PC-9 (cell line): ENCODE results near the gene LMO7. TPM values are rescaled to one million over a fixed set of nuclear protein-coding genes. Genes with fewer than 3 reads are reported as not detected.

Experiments
- BruUV-seq: library from RNA; stranded (reverse); fragments of 400-500 nt; replicated peaks from 2 replicates; lab custom pipeline; 2021; lab: Mats Ljungman, UMichigan
- CTCF ChIA-PET: fragments of 300-600 bp; sonication (Branson Sonifier 250); formaldehyde crosslinking; loops from one replicate; lab custom pipeline; 2022; ENCODE audit warnings: antibody characterized with exemption; lab: Charles Lee
- POLR2A ChIA-PET: fragments of 300-600 bp; sonication (Branson Sonifier 250); formaldehyde crosslinking; loops from one replicate; lab custom pipeline; 2022; ENCODE audit warnings: antibody characterized with exemption; ENCODE audit not compliant: unreplicated experiment; lab: Charles Lee
- DNase-seq, 2 experiments: peaks; one replicate each; pipeline versions ENCODE4 v3.0.0 to v3.0.0-alpha.2; 2015 to 2022; ENCODE audit warnings: mixed read lengths in 1 of 2
- H2AFZ ChIP-seq: fragments of 200-600 bp; sonication (generic); 2 replicates; pipeline ENCODE4 v1.8.1; 2017; ENCODE audit warnings: antibody characterized with exemption
- H3F3A ChIP-seq: fragments of 200-600 bp; sonication (generic); 2 replicates; pipeline ENCODE4 v1.8.1; 2017; ENCODE audit warnings: antibody characterized with exemption, mild to moderate bottlenecking, low read depth; ENCODE audit not compliant: insufficient read depth
- H3K27ac ChIP-seq: fragments of 200-600 bp; sonication (generic); 2 replicates; pipeline ENCODE4 v1.6.1; 2016; ENCODE audit warnings: mixed run types
- H3K27me3 ChIP-seq: fragments of 200-600 bp; sonication (generic); 2 replicates; pipeline ENCODE4 v1.6.1; 2016; ENCODE audit warnings: low read depth, mixed run types; ENCODE audit not compliant: insufficient read depth
- H3K36me3 ChIP-seq: fragments of 200-600 bp; sonication (generic); 2 replicates; pipeline ENCODE4 v1.6.1; 2016; ENCODE audit warnings: low read depth, mixed run types
- H3K4me1 ChIP-seq: fragments of 200-600 bp; sonication (generic); replicated peaks from 2 replicates; pipeline ENCODE4 v1.6.1; 2016; ENCODE audit warnings: mixed run types; ENCODE audit not compliant: insufficient read depth
- H3K4me2 ChIP-seq: fragments of 200-600 bp; sonication (generic); 2 replicates; pipeline ENCODE4 v1.6.1; 2017; ENCODE audit warnings: mixed run types
- H3K4me3 ChIP-seq: fragments of 200-600 bp; sonication (generic); 2 replicates; pipeline ENCODE4 v1.6.1; 2016; ENCODE audit warnings: mixed run types
- H3K79me2 ChIP-seq: fragments of 200-600 bp; sonication (generic); 2 replicates; pipeline ENCODE4 v1.6.1; 2017; ENCODE audit warnings: low read depth, mixed run types
- H3K9me2 ChIP-seq: fragments of 200-600 bp; sonication (generic); 2 replicates; pipeline ENCODE4 v1.8.1; 2017; ENCODE audit warnings: mild to moderate bottlenecking; ENCODE audit not compliant: insufficient read depth
- H3K9me3 ChIP-seq: fragments of 200-600 bp; sonication (generic); 2 replicates; pipeline ENCODE4 v1.8.1; 2016; ENCODE audit warnings: low read depth; ENCODE audit not compliant: insufficient read depth
- H4K20me1 ChIP-seq: fragments of 200-600 bp; sonication (generic); 2 replicates; pipeline ENCODE4 v1.8.1; 2017; ENCODE audit not compliant: insufficient read depth
- EZH2 ChIP-seq: fragments of 200-600 bp; sonication (generic); IDR thresholded peaks from 2 replicates; pipeline ENCODE4 v1.8.0; 2017; ENCODE audit warnings: antibody characterized with exemption, low read depth
- intact Hi-C: fragments of 100-400 bp; cut with micrococcal nuclease; formaldehyde crosslinking; loops from one replicate; pipeline ENCODE4 v1.10.0; 2022; ENCODE audit not compliant: unreplicated experiment
- total RNA-seq: library from RNA; stranded (reverse); gene quantifications from 2 replicates; pipeline ENCODE4 v1.2.3, GENCODE V29; 2021
- TF ChIP-seq, protein P1 (sequence below): fragments of 200-600 bp; sonication (generic); conservative IDR thresholded peaks from 2 replicates; pipeline ENCODE4 v1.6.1; 2017; ENCODE audit warnings: mixed run types, antibody characterized with exemption, mild to moderate bottlenecking, moderate library complexity

LMO7 gene
- total RNA-seq, 1 experiment from 2014 or later = 93.0 TPM

DNA sequence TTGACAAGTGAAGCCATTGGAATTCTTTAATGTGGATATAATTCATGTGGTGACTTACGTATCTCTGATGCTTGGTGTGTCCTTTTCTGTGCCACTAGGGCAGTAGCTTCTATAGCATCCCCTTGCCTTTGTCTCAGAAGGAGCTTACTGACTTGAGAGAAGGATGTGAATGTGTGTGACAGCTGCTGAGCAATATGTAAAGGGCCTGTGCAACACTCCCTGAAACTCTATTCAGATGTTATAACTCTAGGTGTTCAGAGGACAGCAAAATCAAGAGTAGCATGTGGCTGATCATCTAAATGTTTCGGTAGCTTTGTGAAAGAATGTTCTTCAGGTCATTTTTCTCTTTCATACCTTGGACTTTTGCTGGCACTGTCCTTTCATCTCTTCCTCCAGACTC lies 189.5 kb downstream of the LMO7 start:
- no TSS peak for BruUV-seq
- H3K4me2 ChIP-seq = no peak overlapping the region
- H4K20me1 ChIP-seq = no peaks in the 10 kb centered on the region
- no peaks in the 10 kb centered on the region for H3K9me3 ChIP-seq
- CTCF ChIA-PET = interaction anchor here (0.6 kb wide), 1 partner anchor 716 kb away, joined by 3 read pairs; no protein-coding TSS in a partner anchor
- POLR2A ChIA-PET = no interaction called here
- no peaks in the 10 kb centered on the region for H3F3A ChIP-seq
- H2AFZ ChIP-seq = no peak overlapping the region
- no peaks in the 10 kb centered on the region for H3K79me2 ChIP-seq
- no peak for DNase-seq
- no peaks in the 10 kb centered on the region for H3K4me1 ChIP-seq
- H3K4me3 ChIP-seq = no peak overlapping the region
- no peak for TF ChIP-seq EZH2
- TF ChIP-seq, protein P1, sequence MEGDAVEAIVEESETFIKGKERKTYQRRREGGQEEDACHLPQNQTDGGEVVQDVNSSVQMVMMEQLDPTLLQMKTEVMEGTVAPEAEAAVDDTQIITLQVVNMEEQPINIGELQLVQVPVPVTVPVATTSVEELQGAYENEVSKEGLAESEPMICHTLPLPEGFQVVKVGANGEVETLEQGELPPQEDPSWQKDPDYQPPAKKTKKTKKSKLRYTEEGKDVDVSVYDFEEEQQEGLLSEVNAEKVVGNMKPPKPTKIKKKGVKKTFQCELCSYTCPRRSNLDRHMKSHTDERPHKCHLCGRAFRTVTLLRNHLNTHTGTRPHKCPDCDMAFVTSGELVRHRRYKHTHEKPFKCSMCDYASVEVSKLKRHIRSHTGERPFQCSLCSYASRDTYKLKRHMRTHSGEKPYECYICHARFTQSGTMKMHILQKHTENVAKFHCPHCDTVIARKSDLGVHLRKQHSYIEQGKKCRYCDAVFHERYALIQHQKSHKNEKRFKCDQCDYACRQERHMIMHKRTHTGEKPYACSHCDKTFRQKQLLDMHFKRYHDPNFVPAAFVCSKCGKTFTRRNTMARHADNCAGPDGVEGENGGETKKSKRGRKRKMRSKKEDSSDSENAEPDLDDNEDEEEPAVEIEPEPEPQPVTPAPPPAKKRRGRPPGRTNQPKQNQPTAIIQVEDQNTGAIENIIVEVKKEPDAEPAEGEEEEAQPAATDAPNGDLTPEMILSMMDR = no peak
- intact Hi-C loops = no loop called here
- H3K36me3 ChIP-seq = peaks cover 13% of the 10 kb centered on the region
- no peaks in the 10 kb centered on the region for H3K27me3 ChIP-seq
- H3K27ac ChIP-seq = no peak overlapping the region
- no peaks in the 10 kb centered on the region for H3K9me2 ChIP-seq

DNA sequence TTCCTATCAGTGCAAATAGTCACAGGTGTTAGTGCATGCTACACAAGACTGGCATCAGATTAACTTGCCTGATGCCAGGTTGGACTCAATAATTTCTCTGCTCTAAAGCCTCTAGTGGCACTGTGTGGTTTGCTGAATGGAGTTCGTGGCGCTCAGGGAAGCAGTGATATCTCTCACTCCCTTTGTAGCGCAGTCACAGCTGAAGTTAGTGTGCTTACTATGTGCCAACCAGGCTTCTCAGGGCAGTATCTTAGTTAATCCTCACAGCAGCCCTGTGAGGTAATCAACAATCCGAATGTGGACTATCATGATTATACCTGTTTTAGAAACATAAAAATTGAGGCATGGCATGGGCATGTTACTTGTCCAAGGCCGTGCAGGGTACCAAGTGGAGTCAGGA lies 190.3 kb downstream of the LMO7 start:
- Histone ChIP-seq H3K27me3 (no peaks in the 10 kb centered on the region), H3K27ac (no peak overlapping the region), H3K36me3 (peaks cover 7% of the 10 kb centered on the region), H3K4me1 (no peaks in the 10 kb centered on the region), H3K4me2 (no peak overlapping the region), H3K9me3 (no peaks in the 10 kb centered on the region), H2AFZ (no peak overlapping the region), H4K20me1 (no peaks in the 10 kb centered on the region), H3K4me3 (no peak overlapping the region), H3K79me2 (no peaks in the 10 kb centered on the region), H3F3A (no peaks in the 10 kb centered on the region), H3K9me2 (no peaks in the 10 kb centered on the region)
- CTCF ChIA-PET = no interaction called here
- TF ChIP-seq EZH2 = no peak
- TF ChIP-seq, protein P1 = no peak
- BruUV-seq = no TSS peak
- DNase-seq = no peak
- POLR2A ChIA-PET = no interaction called here
- intact Hi-C loops = no loop called here

DNA sequence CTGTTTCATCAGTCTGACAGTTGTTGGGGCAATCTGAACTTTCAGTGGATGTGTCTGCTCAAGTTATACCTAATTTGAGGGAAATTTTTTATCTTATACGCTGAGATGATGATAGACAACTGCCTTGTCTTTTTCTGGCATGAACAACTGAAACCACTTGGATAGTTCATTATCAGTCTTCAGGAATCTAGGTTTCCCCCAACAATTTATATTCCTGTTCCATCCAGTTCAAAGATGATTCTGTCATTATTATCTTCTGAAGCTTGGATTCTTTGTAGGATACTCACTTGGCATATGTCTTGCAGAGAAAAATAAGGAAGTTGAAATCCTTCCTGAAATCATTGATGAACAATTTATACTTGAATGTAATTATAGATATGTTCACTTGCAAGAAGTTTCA lies 193.7 kb downstream of the LMO7 start:
- H3K4me2 ChIP-seq = no peak overlapping the region
- no peaks in the 10 kb centered on the region for H3K9me3 ChIP-seq
- H3K36me3 ChIP-seq = no peaks in the 10 kb centered on the region
- no peak overlapping the region for H2AFZ ChIP-seq
- DNase-seq = no peak
- no peaks in the 10 kb centered on the region for H3K27me3 ChIP-seq
- H3K4me1 ChIP-seq = no peaks in the 10 kb centered on the region
- BruUV-seq = no TSS peak
- no peaks in the 10 kb centered on the region for H3F3A ChIP-seq
- no peak overlapping the region for H3K4me3 ChIP-seq
- H3K9me2 ChIP-seq = no peaks in the 10 kb centered on the region; the same call in 1 of the 2 replicates
- no peaks in the 10 kb centered on the region for H4K20me1 ChIP-seq
- H3K27ac ChIP-seq = no peak overlapping the region
- ChIA-PET POLR2A (no interaction called here), CTCF (no interaction called here)
- TF ChIP-seq, protein P1 = no peak
- no peak for TF ChIP-seq EZH2
- intact Hi-C loops = no loop called here
- H3K79me2 ChIP-seq = no peaks in the 10 kb centered on the region
